Measurements from ENCODE around the gene PLEKHG4B.
"Not testable (repeated sequence)": the region's sequence is repeated elsewhere in the genome, so short reads cannot be mapped to it uniquely, and the experiment has no call there.

PLEKHG4B gene

GRCh38 chr5:187617-188451 lies 95.9 kb downstream of the PLEKHG4B start:
- DNase-seq (ENCODE audit: low read depth) = no peak

- peak; percentile 85 for DNase-seq (ENCODE audit: low read depth)
Measured at GRCh38 chr5:188488-189481, 96.8 kb downstream of the PLEKHG4B start.

- DNase-seq (ENCODE audit: low read depth) = no peak
Measured at GRCh38 chr5:189486-189885, 97.5 kb downstream of the PLEKHG4B start.

GRCh38 chr5:189976-190365 lies 98.0 kb downstream of the PLEKHG4B start:
- DNase-seq (ENCODE audit: low read depth) = no peak

GRCh38 chr5:190366-191035 lies 98.5 kb downstream of the PLEKHG4B start:
- DNase-seq (ENCODE audit: low read depth) = no peak

GRCh38 chr5:191036-191948 lies 99.3 kb downstream of the PLEKHG4B start, which contains the start of gene LRRC14B:
Gene LRRC14B (plus strand): TSS chr5:191495. CDS start chr5:191539, 44 bp downstream.
- no peak for DNase-seq (ENCODE audit: low read depth)

GRCh38 chr5:191949-192690 lies 100.2 kb downstream of the PLEKHG4B start:
- no peak for DNase-seq (ENCODE audit: low read depth)

GRCh38 chr5:192691-192969 lies 100.7 kb downstream of the PLEKHG4B start:
- no peak for DNase-seq (ENCODE audit: low read depth)

GRCh38 chr5:192970-193831 lies 101.2 kb downstream of the PLEKHG4B start:
- no peak for DNase-seq (ENCODE audit: low read depth)

- DNase-seq (ENCODE audit: low read depth) = no peak
Measured at GRCh38 chr5:194102-194501, 102.1 kb downstream of the PLEKHG4B start.

- DNase-seq (ENCODE audit: low read depth) = no peak
Measured at GRCh38 chr5:194603-195209, 102.7 kb downstream of the PLEKHG4B start.

- DNase-seq (ENCODE audit: low read depth) = no peak
Measured at GRCh38 chr5:195401-196160, 103.6 kb downstream of the PLEKHG4B start.

- DNase-seq (ENCODE audit: low read depth) = no peak
Measured at GRCh38 chr5:196350-196749, 104.4 kb downstream of the PLEKHG4B start.

- not testable (repeated sequence) for DNase-seq (ENCODE audit: low read depth)
Measured at GRCh38 chr5:197031-197430, 105.1 kb downstream of the PLEKHG4B start.

GRCh38 chr5:197892-198489 lies 106.0 kb downstream of the PLEKHG4B start:
- no peak for DNase-seq (ENCODE audit: low read depth)

GRCh38 chr5:198516-199196 lies 106.7 kb downstream of the PLEKHG4B start:
- no peak for DNase-seq (ENCODE audit: low read depth)

- DNase-seq (ENCODE audit: low read depth) = no peak
Measured at GRCh38 chr5:199197-199949, 107.4 kb downstream of the PLEKHG4B start.

Data from activated T-cell treated with anti-CD3 and anti-CD28 coated beads for 48 hours (primary cell).